ENCODE data around the gene SFMBT1. TPM values are rescaled to one million over a fixed set of nuclear protein-coding genes. Genes with fewer than 3 reads are reported as not detected.

Gene SFMBT1
- polyA plus RNA-seq, 1 donor from 2014 or later = 17.8 TPM

DNA sequence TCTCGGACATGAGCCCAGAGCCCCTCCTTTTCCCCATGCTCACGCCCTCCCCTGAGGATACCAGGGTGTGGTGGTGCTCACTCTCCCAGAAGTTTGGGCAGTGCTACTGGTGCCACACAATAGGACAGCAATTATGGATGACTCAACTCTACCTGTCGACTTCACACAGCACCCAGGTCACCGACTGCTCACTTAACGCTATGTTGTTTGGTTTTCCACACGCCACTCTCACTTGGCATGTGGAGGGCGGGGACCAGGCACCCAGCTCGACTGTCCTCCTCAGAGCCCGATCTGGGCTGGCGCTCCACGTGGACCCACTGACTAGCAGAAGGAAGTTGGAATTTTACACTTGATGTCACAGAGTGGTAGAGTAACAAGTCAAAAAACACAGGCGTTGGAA, 179.4 kb downstream of the SFMBT1 start:
- Mint-ChIP-seq H3K4me3 (no peak overlapping the region), H3K36me3 (peaks cover 19% of the 10 kb centered on the region), H3K9me3 (peaks cover 2 to 12% (median 10%) of the 10 kb centered on the region in 3 donors), H3K27me3 (no peaks in the 10 kb centered on the region), H3K4me1 (peaks cover 0 to 6% (median 2%) of the 10 kb centered on the region in 3 donors), H3K27ac (no peak overlapping the region)

DNA sequence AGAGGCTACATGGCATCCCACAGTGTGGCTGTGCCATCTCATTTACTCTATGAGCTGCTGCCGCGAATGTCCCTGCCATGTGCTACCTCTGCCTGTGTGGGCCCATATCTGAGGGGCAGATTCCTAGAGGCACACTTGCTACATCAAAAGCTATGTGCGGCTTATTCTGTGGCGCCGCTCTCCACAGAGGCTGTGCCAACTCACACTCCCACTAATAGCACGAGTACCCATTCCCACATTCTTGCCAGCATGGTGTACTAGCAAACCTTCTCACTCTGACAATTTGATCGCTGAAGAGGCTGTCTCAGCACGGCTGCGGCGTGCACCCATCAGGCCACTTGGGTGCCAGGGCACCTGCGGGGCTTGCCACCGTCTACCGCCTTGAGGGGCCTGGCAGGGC, 179.9 kb downstream of the SFMBT1 start:
- H3K27me3 Mint-ChIP-seq = no peaks in the 10 kb centered on the region
- H3K9me3 Mint-ChIP-seq = peaks cover 2 to 12% (median 10%) of the 10 kb centered on the region in 3 donors
- peaks cover 19% of the 10 kb centered on the region for H3K36me3 Mint-ChIP-seq
- H3K4me1 Mint-ChIP-seq = peaks cover 0 to 6% (median 2%) of the 10 kb centered on the region in 3 donors
- no peak overlapping the region for H3K4me3 Mint-ChIP-seq
- H3K27ac Mint-ChIP-seq = no peak overlapping the region

DNA sequence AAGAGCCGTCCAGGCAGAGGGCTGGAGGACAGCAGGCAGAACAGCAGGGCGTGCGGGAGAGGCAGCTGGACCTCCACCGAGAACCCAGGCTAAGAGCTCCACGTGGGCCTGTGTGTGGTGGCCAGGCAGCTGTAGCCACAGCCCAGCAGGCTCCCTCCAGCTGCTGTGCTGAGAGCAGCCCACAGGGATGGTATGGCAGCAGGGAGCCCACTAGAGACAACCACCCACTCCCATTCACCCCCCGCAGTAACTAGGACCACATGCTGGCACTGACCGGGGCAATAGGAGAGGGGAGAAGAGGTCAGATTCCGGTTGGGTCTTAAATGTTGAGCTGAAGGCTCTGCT, 185.5 kb downstream of the SFMBT1 start:
- peaks cover 0 to 8% (median 7%) of the 10 kb centered on the region in 3 donors for H3K9me3 Mint-ChIP-seq
- H3K4me1 Mint-ChIP-seq = peaks cover 0 to 7% (median 5%) of the 10 kb centered on the region in 3 donors
- peaks cover 11% of the 10 kb centered on the region for H3K36me3 Mint-ChIP-seq
- no peak overlapping the region for H3K27ac Mint-ChIP-seq
- no peaks in the 10 kb centered on the region for H3K27me3 Mint-ChIP-seq
- no peak overlapping the region for H3K4me3 Mint-ChIP-seq

DNA sequence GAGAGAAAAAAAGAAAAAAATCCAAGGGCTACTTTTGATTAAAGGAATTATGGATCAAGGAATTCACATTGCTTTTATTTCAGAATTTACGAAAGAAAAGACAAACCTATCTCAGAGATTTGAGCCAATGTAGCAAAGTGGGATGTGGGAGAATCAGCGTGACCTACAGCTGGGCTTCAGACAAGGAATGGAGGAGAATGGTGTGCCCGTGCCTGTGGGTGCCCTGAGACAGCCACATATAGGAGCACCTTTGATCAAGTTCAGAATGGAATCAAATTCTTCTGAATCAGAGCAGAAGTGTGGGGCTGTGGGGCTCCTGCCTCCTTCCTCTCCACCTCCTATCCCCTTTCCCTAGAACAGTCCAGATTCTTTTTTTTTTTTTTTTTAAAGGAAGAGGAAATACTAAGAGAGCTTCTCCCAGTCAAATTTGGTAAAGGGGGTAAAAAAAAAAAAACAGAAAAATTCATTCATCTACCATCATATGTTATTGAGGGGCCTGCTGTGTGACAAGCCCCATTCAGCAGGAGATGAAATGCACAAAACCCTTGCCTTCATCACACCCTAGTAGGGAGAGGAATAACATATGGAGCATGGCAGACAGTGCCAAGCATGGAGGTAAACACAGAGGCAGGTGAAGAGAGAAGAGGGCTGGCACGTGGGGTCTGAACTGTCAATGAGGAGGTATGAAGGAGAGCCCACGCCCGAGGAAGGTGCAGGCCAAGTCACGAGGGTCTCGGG, 186.0 kb downstream of the SFMBT1 start:
- H3K9me3 Mint-ChIP-seq = peaks cover 0 to 4% (median 3%) of the 10 kb centered on the region in 3 donors
- peaks cover 0 to 7% (median 5%) of the 10 kb centered on the region in 3 donors for H3K4me1 Mint-ChIP-seq
- no peaks in the 10 kb centered on the region for H3K27me3 Mint-ChIP-seq
- H3K4me3 Mint-ChIP-seq = no peak overlapping the region
- H3K27ac Mint-ChIP-seq = no peak overlapping the region
- peaks cover 11% of the 10 kb centered on the region for H3K36me3 Mint-ChIP-seq

DNA sequence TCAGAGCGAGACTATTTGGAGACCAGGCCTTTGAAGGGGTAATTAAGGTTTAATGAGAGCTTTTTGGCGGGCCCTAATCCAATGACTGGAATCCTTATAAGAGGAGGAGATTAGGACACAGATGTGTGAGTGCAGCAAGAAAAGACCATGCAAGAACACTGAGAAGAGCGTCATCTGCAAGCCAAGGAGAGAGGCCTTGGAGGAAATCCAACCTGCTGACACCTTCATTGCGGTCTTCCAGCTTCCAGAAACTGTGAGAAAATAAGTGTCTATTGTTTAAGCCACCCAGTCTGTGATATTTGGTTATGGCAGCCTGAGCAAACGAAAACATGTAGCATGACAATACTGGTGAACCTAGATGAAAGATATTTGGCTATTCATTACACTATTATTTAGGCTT, 188.0 kb downstream of the SFMBT1 start:
- H3K9me3 Mint-ChIP-seq = no peaks in the 10 kb centered on the region
- peaks cover 5% of the 10 kb centered on the region for H3K36me3 Mint-ChIP-seq
- H3K27ac Mint-ChIP-seq = no peak overlapping the region
- H3K4me3 Mint-ChIP-seq = no peak overlapping the region
- H3K4me1 Mint-ChIP-seq = peaks cover 0 to 7% (median 5%) of the 10 kb centered on the region in 3 donors
- no peaks in the 10 kb centered on the region for H3K27me3 Mint-ChIP-seq

DNA sequence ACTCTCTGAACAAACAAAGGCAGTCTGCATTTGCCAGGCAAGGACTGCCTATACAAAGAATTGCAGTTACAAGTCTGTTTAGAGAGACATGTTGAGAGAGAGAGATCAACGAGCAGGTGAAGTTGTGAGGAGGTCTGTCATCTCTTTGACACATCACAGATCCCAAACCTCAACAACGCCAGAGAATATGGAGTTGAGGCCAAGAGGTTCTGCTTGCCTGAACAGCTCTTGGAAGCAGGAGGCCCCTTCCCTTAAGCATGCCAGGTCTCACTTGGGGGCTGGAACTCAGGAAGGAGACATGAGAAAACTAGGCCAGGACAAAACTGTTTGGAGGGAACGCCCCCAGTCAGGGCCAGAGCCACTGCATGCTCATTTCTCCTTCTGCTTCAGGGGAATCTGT, 188.7 kb downstream of the SFMBT1 start:
- Mint-ChIP-seq H3K36me3 (peaks cover 1% of the 10 kb centered on the region), H3K27me3 (no peaks in the 10 kb centered on the region), H3K27ac (no peak overlapping the region), H3K4me3 (no peak overlapping the region), H3K4me1 (peaks cover 0 to 7% (median 5%) of the 10 kb centered on the region in 3 donors), H3K9me3 (no peaks in the 10 kb centered on the region)

DNA sequence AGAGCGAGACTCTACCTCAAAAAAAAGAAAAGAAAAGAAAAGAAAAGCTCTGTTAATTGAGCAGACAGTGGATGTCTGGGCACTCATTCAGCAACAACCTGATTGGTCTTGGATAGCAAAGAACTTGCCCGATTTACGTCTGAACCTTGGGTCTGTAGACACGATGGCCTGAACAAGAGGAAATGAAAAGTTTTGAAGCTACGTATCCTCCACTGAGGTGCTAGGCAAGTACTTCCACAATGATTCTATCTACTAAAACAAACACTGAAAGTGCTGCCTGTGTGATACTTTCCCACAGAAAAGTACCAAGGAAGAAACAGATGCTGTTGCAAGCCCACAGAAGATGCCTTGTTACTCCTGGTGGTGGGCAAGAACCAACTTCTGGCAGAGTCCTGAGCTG, 189.2 kb downstream of the SFMBT1 start:
- Mint-ChIP-seq H3K9me3 (no peaks in the 10 kb centered on the region), H3K27me3 (no peaks in the 10 kb centered on the region), H3K4me1 (peaks cover 0 to 7% (median 2%) of the 10 kb centered on the region in 3 donors), H3K27ac (no peak overlapping the region), H3K36me3 (peaks cover 4% of the 10 kb centered on the region), H3K4me3 (no peak overlapping the region)

DNA sequence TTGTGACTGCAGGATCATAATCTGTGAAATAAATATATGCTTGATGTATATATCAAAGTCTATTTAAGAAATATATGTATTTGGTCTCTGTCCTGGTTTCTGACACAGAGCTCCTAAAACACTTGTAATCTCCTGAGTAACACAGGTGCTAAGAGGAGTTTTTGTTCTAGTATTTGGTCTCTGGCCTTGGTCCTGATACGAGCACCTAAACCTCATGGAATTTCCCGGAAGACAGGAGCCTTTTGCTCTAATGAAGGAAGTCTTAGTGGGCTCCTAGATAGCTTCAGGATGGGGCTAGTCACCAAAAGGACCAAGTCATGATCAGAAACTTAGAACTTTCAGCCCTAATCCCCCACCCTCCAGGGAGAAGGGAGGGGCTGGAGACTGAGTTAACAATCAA, 191.9 kb downstream of the SFMBT1 start:
- peaks cover 4% of the 10 kb centered on the region for H3K36me3 Mint-ChIP-seq
- no peaks in the 10 kb centered on the region for H3K27me3 Mint-ChIP-seq
- H3K9me3 Mint-ChIP-seq = no peaks in the 10 kb centered on the region
- no peak overlapping the region for H3K27ac Mint-ChIP-seq
- no peaks in the 10 kb centered on the region for H3K4me1 Mint-ChIP-seq
- H3K4me3 Mint-ChIP-seq = no peak overlapping the region

Other genes with a start within 250 kb of the SFMBT1 start
- gene ITIH4, start 215.4 kb downstream of the SFMBT1 start, polyA plus RNA-seq = not detected
- not detected for gene MUSTN1, start 211.1 kb downstream of the SFMBT1 start, polyA plus RNA-seq
- 8.3 TPM for gene STIMATE, start 148.5 kb downstream of the SFMBT1 start, polyA plus RNA-seq
- 17.4 TPM for gene RFT1, start 84.4 kb upstream of the SFMBT1 start, polyA plus RNA-seq
- gene PRKCD, start 115.1 kb upstream of the SFMBT1 start, polyA plus RNA-seq = 69.2 TPM
- gene TKT, start 209.9 kb upstream of the SFMBT1 start, polyA plus RNA-seq = 102 TPM

Data from IgD-negative memory B cell (primary cell).